H1 (cell line): Measurements from ENCODE around the gene CCIN. TPM values are rescaled to one million over a fixed set of nuclear protein-coding genes. Genes with fewer than 3 reads are reported as not detected.

Experiments
- ASH2L ChIP-seq: fragments of 200-600, 300-600 bp; sonication (generic); IDR thresholded peaks from one replicate; pipeline ENCODE4 v1.7.1; 2017; ENCODE audit warnings: low read length
- ATF2 ChIP-seq: IDR thresholded peaks from 2 replicates; pipeline ENCODE4 v1.6.1; 2012; ENCODE audit warnings: low read length, inconsistent platforms
- BACH1 ChIP-seq: IDR thresholded peaks from 2 replicates; pipeline ENCODE4 v1.6.1; 2012; ENCODE audit warnings: low read length, improper control_type of control experiment
- CEBPB ChIP-seq: IDR thresholded peaks from 2 replicates; pipeline ENCODE4 v1.6.1; 2012; ENCODE audit warnings: low read depth, low read length
- CHD1 ChIP-seq: IDR thresholded peaks from 2 replicates; pipeline ENCODE4 v1.6.1; 2012; ENCODE audit warnings: low read depth, low read length, improper control_type of control experiment
- CHD2 ChIP-seq: IDR thresholded peaks from 2 replicates; pipeline ENCODE4 v1.6.1; 2012; ENCODE audit warnings: low read length, improper control_type of control experiment
- CTBP2 ChIP-seq: IDR thresholded peaks from 2 replicates; pipeline ENCODE4 v1.7.0; 2011; ENCODE audit warnings: borderline replicate concordance, mild to moderate bottlenecking, moderate library complexity, mixed read lengths, low read length; ENCODE audit not compliant: insufficient read depth, insufficient read length
- EZH2 ChIP-seq: fragments of 200-600 bp; sonication (generic); IDR thresholded peaks from 2 replicates; pipeline ENCODE4 v1.7.1; 2012; ENCODE audit warnings: low read depth, mild to moderate bottlenecking, moderate library complexity, low read length, inconsistent platforms; ENCODE audit not compliant: severe bottlenecking
- HDAC2 ChIP-seq, 2 experiments: fragments of 300-600 bp in 1 of 2; sonication (generic) in 1 of 2; IDR thresholded peaks; 2 replicates each; pipeline ENCODE4 v1.6.1; 2011 to 2012; ENCODE audit warnings: low read depth in 2 of 2, low read length in 2 of 2, mild to moderate bottlenecking in 2 of 2, moderate library complexity in 2 of 2, borderline replicate concordance in 1 of 2, inconsistent platforms in 1 of 2
- JUND ChIP-seq: IDR thresholded peaks from 2 replicates; pipeline ENCODE4 v1.6.1; 2011; ENCODE audit warnings: mild to moderate bottlenecking, improper control_type of control experiment, low read length
- KDM1A ChIP-seq: fragments of 200-600, 300-600 bp; sonication (generic); IDR thresholded peaks from 2 replicates; pipeline ENCODE4 v1.7.1; 2016; ENCODE audit warnings: mild to moderate bottlenecking, low read length, borderline replicate concordance
- KDM5A ChIP-seq: fragments of 200-600 bp; IDR thresholded peaks from 2 replicates; pipeline ENCODE4 v1.7.1; 2012; ENCODE audit warnings: mild to moderate bottlenecking, low read length, inconsistent platforms, mixed read lengths
- NRF1 ChIP-seq: IDR thresholded peaks from 2 replicates; pipeline ENCODE4 v1.6.1; 2011; ENCODE audit warnings: mild to moderate bottlenecking, low read depth, low read length, improper control_type of control experiment
- POLR2A ChIP-seq, 2 experiments: IDR thresholded peaks; 1 replicate in 1 of 2; 2 replicates in 1 of 2; pipeline ENCODE4 v1.6.1; 2011; ENCODE audit warnings: low read depth in 2 of 2, low read length in 2 of 2, mild to moderate bottlenecking in 2 of 2; ENCODE audit errors: control extremely low read depth in 1 of 2
- RBBP5 ChIP-seq: IDR thresholded peaks from 2 replicates; pipeline ENCODE4 v1.7.1; 2012; ENCODE audit warnings: low read depth, mild to moderate bottlenecking, inconsistent platforms, low read length, moderate library complexity, borderline replicate concordance
- RNF2 ChIP-seq: fragments of 200-900, 300-1000 bp; sonication (generic); IDR thresholded peaks from 2 replicates; pipeline ENCODE4 v1.7.1; 2016; ENCODE audit warnings: borderline replicate concordance, low read depth, mild to moderate bottlenecking, antibody characterized with exemption, low read length; ENCODE audit not compliant: poor library complexity, severe bottlenecking; ENCODE audit errors: missing control alignments
- SAP30 ChIP-seq: fragments of 300-600 bp; sonication (generic); IDR thresholded peaks from 2 replicates; pipeline ENCODE4 v1.7.1; 2012; ENCODE audit warnings: low read length, moderate library complexity, mild to moderate bottlenecking, inconsistent platforms; ENCODE audit not compliant: insufficient read depth, insufficient replicate concordance
- SUZ12 ChIP-seq: fragments of 200-600 bp; sonication (generic); IDR thresholded peaks from 2 replicates; pipeline ENCODE4 v1.6.1; 2012; ENCODE audit warnings: mild to moderate bottlenecking, inconsistent platforms, low read length, moderate library complexity, mixed read lengths
- TCF12 ChIP-seq: IDR thresholded peaks from 2 replicates; pipeline ENCODE4 v1.6.1; 2011; ENCODE audit warnings: low read depth, mild to moderate bottlenecking, low read length
- polyA plus RNA-seq, 7 experiments: library from polyadenylated mRNA; depleted of rRNA in 3 of 7; stranded (reverse) in 5 of 7; unstranded in 2 of 7; fragments of >200 nt in 5 of 7; fragments of 200-250 nt in 2 of 7; gene quantifications; 1 replicate in 5 of 7; 2 replicates in 1 of 7; 4 replicates in 1 of 7; pipeline versions ENCODE4 v1.2.1 to v1.2.3, GENCODE V29; 2011 to 2013; ENCODE audit warnings: missing spikeins in 2 of 7, mixed read lengths in 2 of 7
- total RNA-seq: library from RNA; stranded (reverse); fragmentation: NEBNext Ultra II Directional; extraction: Animal tissue kit (Norgen Biotek cat#: 25700); gene quantifications from 2 replicates; pipeline ENCODE4 v1.2.1, GENCODE V29; 2021
- TF ChIP-seq, protein P1 (sequence below): IDR thresholded peaks from 2 replicates; pipeline ENCODE4 v1.6.1; 2011; ENCODE audit warnings: low read depth, mild to moderate bottlenecking, low read length; ENCODE audit not compliant: insufficient read depth

Gene CCIN
- total and polyA plus RNA-seq, 2 of the 8 experiments (the other 6 are each of a cell fraction or from before 2014, with no cell fraction given) = 0.19 to 0.21 TPM

- TF ChIP-seq ASH2L (peak; percentile 98), HDAC2 (IDR thresholded peaks at IDR 0.05; ENCODE audit: borderline replicate concordance in 1 of 2, low read depth in 2 of 2, low read length in 2 of 2) (no peak), KDM1A (peak; percentile 39; the same call in 1 of the 2 replicates), ATF2 (peak; percentile 96), SAP30 (no peak), NRF1 (no peak), CTBP2 (peak; percentile 88), CEBPB (no peak), JUND (peak; percentile 79), SUZ12 (no peak), BACH1 (no peak), TCF12 (peak; percentile 93), CHD2 (peak; percentile 64; the same call in 1 of the 2 replicates), POLR2A (IDR thresholded peaks at IDR 0.05; ENCODE audit: control extremely low read depth in 1 of 2, low read depth in 2 of 2, low read length in 2 of 2) (peak in 1 of 2 experiments; percentile 57; a peak in 1 of 3 replicates), RNF2 (no peak), CHD1 (peak; percentile 60; the same call in 1 of the 2 replicates), RBBP5 (peak; percentile 80; the same call in 1 of the 2 replicates), EZH2 (no peak), KDM5A (no peak)
- TF ChIP-seq, protein P1, sequence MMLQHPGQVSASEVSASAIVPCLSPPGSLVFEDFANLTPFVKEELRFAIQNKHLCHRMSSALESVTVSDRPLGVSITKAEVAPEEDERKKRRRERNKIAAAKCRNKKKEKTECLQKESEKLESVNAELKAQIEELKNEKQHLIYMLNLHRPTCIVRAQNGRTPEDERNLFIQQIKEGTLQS = no peak
Measured at GRCh38 chr9:36163049-36163785, 6.0 kb upstream of the CCIN start (continued).
